A549 (cell line): ENCODE results near the gene SLC16A8. TPM values are rescaled to one million over a fixed set of nuclear protein-coding genes. Genes with fewer than 3 reads are reported as not detected.

ENCODE experiments used
- ATAC-seq, 2 experiments: fragments of 200-7000 bp in 1 of 2; fragments of >200 bp in 1 of 2; cut with Nextera tagmentation in 1 of 2; cut with Tn5 transposase in 1 of 2; 3 replicates each; pipeline versions ENCODE4 v1.8.0 to v1.9.1; 2018 to 2020; ENCODE audit warnings: mild to moderate bottlenecking in 1 of 2, moderate library complexity in 1 of 2
- CTCF ChIA-PET: fragments of 300-600 bp; sonication (Branson Sonifier 250); formaldehyde crosslinking; extraction: SDS; loops from one replicate; lab custom pipeline; 2021; ENCODE audit warnings: antibody characterized with exemption, inconsistent platforms; lab: Yijun Ruan, JAX
- POLR2A ChIA-PET: fragments of 350-600 bp; formaldehyde crosslinking; extraction: SDS; loops from one replicate; lab custom pipeline; 2021; ENCODE audit warnings: antibody characterized with exemption, inconsistent platforms; lab: Yijun Ruan, JAX
- DNase-seq, 2 experiments: peaks; one replicate each; pipeline versions ENCODE4 v3.0.0 to v3.0.0-alpha.2; 2011 to 2016; ENCODE audit warnings: low read depth in 1 of 2, low spot score in 1 of 2
- FAIRE-seq: peaks from 2 replicates; lab custom pipeline; 2011; peaks lifted over from hg19 to GRCh38; lab: Jason Lieb, UNC
- H3K27ac ChIP-seq, 2 experiments: fragments of >200 bp; sonication (Bioruptor Twin); formaldehyde crosslinking; 3 replicates each; pipeline ENCODE4 v1.5.1; 2016 to 2017
- H3K4me1 ChIP-seq: fragments of >200 bp; sonication (Bioruptor Twin); formaldehyde crosslinking; 3 replicates; pipeline ENCODE4 v1.6.1; 2016
- H3K4me2 ChIP-seq: fragments of >200 bp; sonication (Bioruptor Twin); formaldehyde crosslinking; 3 replicates; pipeline ENCODE4 v1.6.1; 2016
- H3K4me3 ChIP-seq: fragments of >200 bp; sonication (Bioruptor Twin); formaldehyde crosslinking; 3 replicates; pipeline ENCODE4 v1.5.1; 2016
- H3K9me3 ChIP-seq: fragments of >200 bp; sonication (Bioruptor Twin); formaldehyde crosslinking; 3 replicates; pipeline ENCODE4 v1.6.1; 2016
- CBX2 ChIP-seq: fragments of 200-600 bp; sonication (generic); IDR thresholded peaks from 2 replicates; pipeline ENCODE4 v1.6.1; 2016; ENCODE audit warnings: low read depth, mild to moderate bottlenecking, borderline replicate concordance
- CEBPB ChIP-seq, 2 experiments: fragments of >200 bp in 1 of 2; sonication (Bioruptor Twin) in 1 of 2; formaldehyde crosslinking in 1 of 2; IDR thresholded peaks; 2 replicates each; pipeline ENCODE4 v1.6.1; 2012 to 2016
- CHD4 ChIP-seq: fragments of 200-600 bp; sonication (generic); IDR thresholded peaks from 2 replicates; pipeline ENCODE4 v1.6.1; 2016; ENCODE audit warnings: antibody characterized with exemption, mild to moderate bottlenecking, borderline replicate concordance
- EHF ChIP-seq: fragments of 250-450 bp; sonication (Bioruptor Pico); IDR thresholded peaks from 2 replicates; pipeline ENCODE4 v1.5.0; 2020; ENCODE audit warnings: mild to moderate bottlenecking
- EP300 ChIP-seq, 2 experiments: fragments of >200 bp; sonication (Bioruptor Twin); formaldehyde crosslinking; IDR thresholded peaks; 2 replicates in 1 of 2; 3 replicates in 1 of 2; pipeline ENCODE4 v1.6.1; 2016 to 2017
- HDAC2 ChIP-seq: fragments of 200-600 bp; sonication (generic); IDR thresholded peaks from 2 replicates; pipeline ENCODE4 v1.6.1; 2016
- HES2 ChIP-seq: fragments of >200 bp; sonication (Bioruptor Twin); formaldehyde crosslinking; IDR thresholded peaks from 2 replicates; pipeline ENCODE4 v1.6.1; 2016
- HEYL ChIP-seq: fragments of 250-450 bp; sonication (Bioruptor Pico); IDR thresholded peaks from 2 replicates; pipeline ENCODE4 v1.8.0; 2021; ENCODE audit warnings: mild to moderate bottlenecking, moderate library complexity
- HOXA7 ChIP-seq: fragments of 250-450 bp; sonication (Bioruptor Pico); IDR thresholded peaks from 2 replicates; pipeline ENCODE4 v1.5.0; 2020; ENCODE audit warnings: mild to moderate bottlenecking, moderate library complexity
- KDM1A ChIP-seq: fragments of 200-600 bp; sonication (generic); IDR thresholded peaks from 2 replicates; pipeline ENCODE4 v1.6.1; 2016; ENCODE audit warnings: low read depth, mild to moderate bottlenecking
- KDM5A ChIP-seq: fragments of 200-600 bp; sonication (generic); IDR thresholded peaks from 2 replicates; pipeline ENCODE4 v1.6.1; 2016; ENCODE audit warnings: antibody characterized with exemption, mild to moderate bottlenecking
- MAFK ChIP-seq: fragments of 450-650 bp; IDR thresholded peaks from 2 replicates; pipeline ENCODE4 v1.6.1; 2014; ENCODE audit not compliant: partially characterized antibody
- MYC ChIP-seq: IDR thresholded peaks from 2 replicates; pipeline ENCODE4 v1.6.1; 2012; ENCODE audit warnings: mild to moderate bottlenecking, inconsistent platforms, low read length, improper control_type of control experiment, borderline replicate concordance
- NPAS2 ChIP-seq: fragments of 250-450 bp; sonication (Bioruptor Pico); IDR thresholded peaks from 2 replicates; pipeline ENCODE4 v1.8.0; 2022; ENCODE audit warnings: mild to moderate bottlenecking, moderate library complexity, borderline replicate concordance
- NR3C1 ChIP-seq: fragments of >200 bp; sonication (Bioruptor Twin); formaldehyde crosslinking; IDR thresholded peaks from 3 replicates; pipeline ENCODE4 v1.6.1; 2017
- POLR2A ChIP-seq: IDR thresholded peaks from 2 replicates; pipeline ENCODE4 v1.6.1; 2012; ENCODE audit warnings: mild to moderate bottlenecking, low read length
- RAD21 ChIP-seq, 2 experiments: fragments of >200 bp in 1 of 2; sonication (Bioruptor Twin) in 1 of 2; formaldehyde crosslinking in 1 of 2; IDR thresholded peaks in 1 of 2; conservative IDR thresholded peaks in 1 of 2; 2 replicates in 1 of 2; 3 replicates in 1 of 2; pipeline ENCODE4 v1.6.1; 2012 to 2018; ENCODE audit warnings: inconsistent platforms in 1 of 2
- RARB ChIP-seq: fragments of 250-450 bp; sonication (Bioruptor Pico); IDR thresholded peaks from 2 replicates; pipeline ENCODE4 v1.8.0; 2021; ENCODE audit warnings: mild to moderate bottlenecking, moderate library complexity
- RCOR1 ChIP-seq: fragments of 150-350 bp; IDR thresholded peaks from 2 replicates; pipeline ENCODE4 v1.6.1; 2014; ENCODE audit warnings: antibody characterized with exemption, low read length, low read depth
- RFX5 ChIP-seq: fragments of 450-650 bp; IDR thresholded peaks from 2 replicates; pipeline ENCODE4 v1.7.1; 2014; ENCODE audit warnings: antibody characterized with exemption, mild to moderate bottlenecking, moderate library complexity
- SREBF2 ChIP-seq: fragments of 450-650 bp; IDR thresholded peaks from 2 replicates; pipeline ENCODE4 v1.6.1; 2014; ENCODE audit warnings: mild to moderate bottlenecking, moderate library complexity
- ZNF302 ChIP-seq: fragments of 250-450 bp; sonication (Bioruptor Pico); IDR thresholded peaks from 2 replicates; pipeline ENCODE4 v1.9.0; 2021; ENCODE audit warnings: inconsistent platforms, mild to moderate bottlenecking, moderate library complexity
- ZSCAN20 ChIP-seq: fragments of 250-450 bp; sonication (Bioruptor Pico); IDR thresholded peaks from 2 replicates; pipeline ENCODE4 v1.8.0; 2022; ENCODE audit warnings: mild to moderate bottlenecking, moderate library complexity
- WGBS: methylation state at CpG from one replicate; pipeline ENCODE4 v1.1.6; 2017; ENCODE audit errors: missing lambda C conversion rate; 5-methylcytosine and 5-hydroxymethylcytosine counted together
- polyA plus RNA-seq, 4 experiments: library from polyadenylated mRNA; depleted of rRNA in 3 of 4; stranded (reverse); fragments of >200 nt; fragmentation: RNase III in 1 of 4; extraction: RNeasy Plus Mini Kit Qiagen cat#74134 plus additional on column Dnase treatment in 1 of 4; gene quantifications; 2 replicates in 3 of 4; 3 replicates in 1 of 4; pipeline ENCODE4 v1.2.3, GENCODE V29; 2011 to 2017
- TF ChIP-seq, protein P1 (sequence below): IDR thresholded peaks from 2 replicates; pipeline ENCODE4 v1.6.1; 2012
- TF ChIP-seq, protein P2 (sequence below): IDR thresholded peaks from 2 replicates; pipeline ENCODE4 v1.6.1; 2012
- TF ChIP-seq, protein P3 (sequence below): fragments of 250-450 bp; sonication (Bioruptor Pico); IDR thresholded peaks from 2 replicates; pipeline ENCODE4 v1.5.0; 2020; ENCODE audit warnings: low read depth, mild to moderate bottlenecking, moderate library complexity
- TF ChIP-seq, protein P4 (sequence below): fragments of 250-450 bp; sonication (Bioruptor Pico); IDR thresholded peaks from 2 replicates; pipeline ENCODE4 v1.5.0; 2021; ENCODE audit warnings: mild to moderate bottlenecking, moderate library complexity, borderline replicate concordance
- TF ChIP-seq, protein P5 (sequence below): fragments of 150-350 bp; IDR thresholded peaks from 2 replicates; pipeline ENCODE4 v1.6.1; 2014; ENCODE audit warnings: low read depth, mild to moderate bottlenecking, low read length
- TF ChIP-seq, protein P6 (sequence below): IDR thresholded peaks from 2 replicates; pipeline ENCODE4 v1.6.1; 2012; ENCODE audit warnings: low read depth, borderline replicate concordance

Gene SLC16A8
- polyA plus RNA-seq, 2 of the 4 experiments (the other 2 are of a cell fraction), result not detected

- H3K4me3 ChIP-seq, result no peak overlapping the region
- no peak for DNase-seq
- WGBS, result 82% methylated on average over 14 of the region's 15 CpGs
- ChIA-PET CTCF (interaction anchor here (1.2 kb wide), 1 partner anchor 23 kb away, joined by 3 read pairs; no protein-coding TSS in a partner anchor), POLR2A (no interaction called here)
- TF ChIP-seq ZNF302 (CRISPR knock-in tag), result no peak
- TF ChIP-seq, protein P1, sequence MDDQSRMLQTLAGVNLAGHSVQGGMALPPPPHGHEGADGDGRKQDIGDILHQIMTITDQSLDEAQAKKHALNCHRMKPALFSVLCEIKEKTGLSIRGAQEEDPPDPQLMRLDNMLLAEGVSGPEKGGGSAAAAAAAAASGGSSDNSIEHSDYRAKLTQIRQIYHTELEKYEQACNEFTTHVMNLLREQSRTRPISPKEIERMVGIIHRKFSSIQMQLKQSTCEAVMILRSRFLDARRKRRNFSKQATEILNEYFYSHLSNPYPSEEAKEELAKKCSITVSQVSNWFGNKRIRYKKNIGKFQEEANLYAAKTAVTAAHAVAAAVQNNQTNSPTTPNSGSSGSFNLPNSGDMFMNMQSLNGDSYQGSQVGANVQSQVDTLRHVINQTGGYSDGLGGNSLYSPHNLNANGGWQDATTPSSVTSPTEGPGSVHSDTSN, result no peak
- TF ChIP-seq CHD4, result no peak
- TF ChIP-seq ZSCAN20 (CRISPR knock-in tag), result no peak
- no peak for TF ChIP-seq RCOR1
- TF ChIP-seq CEBPB (IDR thresholded peaks at IDR 0.05), result no peak
- TF ChIP-seq EHF (CRISPR knock-in tag), result no peak
- TF ChIP-seq RFX5, result no peak
- no peak for TF ChIP-seq KDM5A
- TF ChIP-seq CBX2, result no peak
- TF ChIP-seq, protein P2, sequence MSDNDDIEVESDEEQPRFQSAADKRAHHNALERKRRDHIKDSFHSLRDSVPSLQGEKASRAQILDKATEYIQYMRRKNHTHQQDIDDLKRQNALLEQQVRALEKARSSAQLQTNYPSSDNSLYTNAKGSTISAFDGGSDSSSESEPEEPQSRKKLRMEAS, result no peak
- TF ChIP-seq, protein P3, sequence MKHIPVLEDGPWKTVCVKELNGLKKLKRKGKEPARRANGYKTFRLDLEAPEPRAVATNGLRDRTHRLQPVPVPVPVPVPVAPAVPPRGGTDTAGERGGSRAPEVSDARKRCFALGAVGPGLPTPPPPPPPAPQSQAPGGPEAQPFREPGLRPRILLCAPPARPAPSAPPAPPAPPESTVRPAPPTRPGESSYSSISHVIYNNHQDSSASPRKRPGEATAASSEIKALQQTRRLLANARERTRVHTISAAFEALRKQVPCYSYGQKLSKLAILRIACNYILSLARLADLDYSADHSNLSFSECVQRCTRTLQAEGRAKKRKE, result no peak
- no peak for TF ChIP-seq HOXA7 (CRISPR knock-in tag)
- TF ChIP-seq EP300 (IDR thresholded peaks at IDR 0.05), result no peak
- TF ChIP-seq HDAC2, result no peak
- TF ChIP-seq HES2, result no peak
- no peak for FAIRE-seq
- peak overlapping the region; percentile 66 to 76 for H3K27ac ChIP-seq
- H3K4me1 ChIP-seq, result peaks cover 52% of the 10 kb centered on the region
- H3K9me3 ChIP-seq, result no peaks in the 10 kb centered on the region
- peak overlapping the region; percentile 54 for H3K4me2 ChIP-seq
- 0 out of 6 replicates have a peak, but pooled peaks of 1 of the 2 experiments have one; percentile 3 for ATAC-seq
Measured at GRCh38 chr22:38108561-38109319, 24.8 kb upstream of the SLC16A8 start.

DNA sequence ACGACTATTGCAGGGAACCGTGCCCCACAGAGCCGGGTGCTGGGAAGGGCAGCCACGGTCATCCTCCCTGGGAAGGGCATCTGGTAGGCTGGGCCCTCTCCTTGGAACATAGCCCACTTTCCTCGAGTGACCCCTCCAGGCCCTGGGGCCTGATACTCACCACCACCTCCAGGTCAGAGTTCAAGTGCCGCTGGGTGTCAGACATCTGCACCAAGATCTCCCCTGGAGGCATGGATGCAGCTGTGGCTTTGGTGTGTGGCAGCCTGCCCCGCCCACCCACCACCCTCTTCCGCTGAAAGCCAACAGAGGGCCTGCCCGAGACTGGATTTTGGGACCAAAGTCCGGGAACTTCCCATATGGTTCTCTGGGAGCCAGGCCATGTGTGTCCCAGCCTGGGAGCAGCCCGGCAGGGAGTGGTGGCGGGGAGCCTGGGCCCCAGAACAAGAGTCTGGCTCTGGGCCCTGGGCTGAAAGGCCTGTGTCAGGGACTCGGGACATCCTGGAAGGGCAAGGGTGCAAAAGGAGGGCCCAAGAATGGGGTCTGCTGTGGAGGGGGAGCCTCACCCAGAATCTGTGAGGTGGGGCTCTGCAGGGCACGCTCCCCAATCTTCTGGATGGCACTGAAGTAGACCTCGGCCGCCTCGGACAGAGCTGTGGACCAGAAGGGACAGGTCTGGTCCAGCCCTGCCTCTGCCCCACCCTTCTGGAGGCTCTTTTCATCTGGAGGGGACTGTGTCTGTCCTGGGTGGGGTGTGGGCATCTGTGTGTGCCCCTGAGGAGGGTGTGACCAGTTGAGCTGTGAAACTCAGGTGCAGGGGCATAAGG, 23.9 kb upstream of the SLC16A8 start:
- Histone ChIP-seq H3K4me3 (no peak overlapping the region), H3K4me2 (peak overlapping the region; percentile 54), H3K9me3 (no peaks in the 10 kb centered on the region), H3K27ac (peak overlapping the region; percentile 66 to 76), H3K4me1 (peaks cover 52% of the 10 kb centered on the region)
- ChIA-PET CTCF (interaction anchor here (1.0 to 1.4 kb wide), 4 partner anchors 12 to 399 kb away, joined by 3 to 5 read pairs (median 3); no protein-coding TSS in a partner anchor), POLR2A (no interaction called here)
- no peak for FAIRE-seq
- DNase-seq, result peak; percentile 33 to 52
- WGBS, result 58% methylated on average over 6 of the region's 17 CpGs
- peak; percentile 10 to 24; a peak in 4 of 6 replicates for ATAC-seq
- TF ChIP-seq MYC (no peak), RARB (CRISPR knock-in tag) (no peak), KDM5A (no peak), RAD21 (conservative IDR thresholded peaks at IDR 0.05 in 1 of 2, IDR thresholded peaks at IDR 0.05 in 1 of 2) (no peak), NR3C1 (no peak), NPAS2 (no peak), ZNF302 (CRISPR knock-in tag) (no peak), SREBF2 (no peak), POLR2A (no peak), HEYL (CRISPR knock-in tag) (no peak), MAFK (no peak), KDM1A (no peak)
- TF ChIP-seq, protein P4, sequence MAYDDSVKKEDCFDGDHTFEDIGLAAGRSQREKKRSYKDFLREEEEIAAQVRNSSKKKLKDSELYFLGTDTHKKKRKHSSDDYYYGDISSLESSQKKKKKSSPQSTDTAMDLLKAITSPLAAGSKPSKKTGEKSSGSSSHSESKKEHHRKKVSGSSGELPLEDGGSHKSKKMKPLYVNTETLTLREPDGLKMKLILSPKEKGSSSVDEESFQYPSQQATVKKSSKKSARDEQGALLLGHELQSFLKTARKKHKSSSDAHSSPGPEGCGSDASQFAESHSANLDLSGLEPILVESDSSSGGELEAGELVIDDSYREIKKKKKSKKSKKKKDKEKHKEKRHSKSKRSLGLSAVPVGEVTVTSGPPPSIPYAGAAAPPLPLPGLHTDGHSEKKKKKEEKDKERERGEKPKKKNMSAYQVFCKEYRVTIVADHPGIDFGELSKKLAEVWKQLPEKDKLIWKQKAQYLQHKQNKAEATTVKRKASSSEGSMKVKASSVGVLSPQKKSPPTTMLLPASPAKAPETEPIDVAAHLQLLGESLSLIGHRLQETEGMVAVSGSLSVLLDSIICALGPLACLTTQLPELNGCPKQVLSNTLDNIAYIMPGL (CRISPR knock-in tag), result no peak
- TF ChIP-seq, protein P5, sequence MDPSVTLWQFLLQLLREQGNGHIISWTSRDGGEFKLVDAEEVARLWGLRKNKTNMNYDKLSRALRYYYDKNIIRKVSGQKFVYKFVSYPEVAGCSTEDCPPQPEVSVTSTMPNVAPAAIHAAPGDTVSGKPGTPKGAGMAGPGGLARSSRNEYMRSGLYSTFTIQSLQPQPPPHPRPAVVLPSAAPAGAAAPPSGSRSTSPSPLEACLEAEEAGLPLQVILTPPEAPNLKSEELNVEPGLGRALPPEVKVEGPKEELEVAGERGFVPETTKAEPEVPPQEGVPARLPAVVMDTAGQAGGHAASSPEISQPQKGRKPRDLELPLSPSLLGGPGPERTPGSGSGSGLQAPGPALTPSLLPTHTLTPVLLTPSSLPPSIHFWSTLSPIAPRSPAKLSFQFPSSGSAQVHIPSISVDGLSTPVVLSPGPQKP, result no peak
- TF ChIP-seq, protein P6, sequence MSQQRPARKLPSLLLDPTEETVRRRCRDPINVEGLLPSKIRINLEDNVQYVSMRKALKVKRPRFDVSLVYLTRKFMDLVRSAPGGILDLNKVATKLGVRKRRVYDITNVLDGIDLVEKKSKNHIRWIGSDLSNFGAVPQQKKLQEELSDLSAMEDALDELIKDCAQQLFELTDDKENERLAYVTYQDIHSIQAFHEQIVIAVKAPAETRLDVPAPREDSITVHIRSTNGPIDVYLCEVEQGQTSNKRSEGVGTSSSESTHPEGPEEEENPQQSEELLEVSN, result no peak
- TF ChIP-seq, protein P1, result no peak
